GM15510 (cell line): ENCODE results near the gene PLEKHB1.

Experiments
- POLR2A ChIP-seq: IDR thresholded peaks from 3 replicates; pipeline ENCODE4 v1.6.1; 2011; ENCODE audit warnings: borderline replicate concordance; ENCODE audit not compliant: insufficient read length; ENCODE audit errors: extremely low read depth

PLEKHB1 gene

GRCh38 chr11:73645972-73646631 is at the start of gene PLEKHB1:
TSS of gene PLEKHB1 (plus strand) at chr11:73646581. CDS start at chr11:73646609, 28 bp downstream.
- no peak for TF ChIP-seq POLR2A

GRCh38 chr11:73597336-73597955 is 48.9 kb upstream of the PLEKHB1 start:
- TF ChIP-seq POLR2A = no peak

- peak; percentile 66 for TF ChIP-seq POLR2A
These were observed 48.2 kb upstream of the PLEKHB1 start, which contains the start of gene FAM168A for GRCh38 chr11:73597956-73598718. TSS of gene FAM168A (minus strand) at chr11:73598112. CDS start at chr11:73468474, 129,638 bp downstream.

GRCh38 chr11:73598719-73599379 is 47.5 kb upstream of the PLEKHB1 start:
- TF ChIP-seq POLR2A = no peak

GRCh38 chr11:73612601-73613140 is 33.7 kb upstream of the PLEKHB1 start:
- no peak for TF ChIP-seq POLR2A

- TF ChIP-seq POLR2A = no peak
These were observed 31.8 kb upstream of the PLEKHB1 start for GRCh38 chr11:73614591-73614990.

GRCh38 chr11:73622926-73623593 is 23.3 kb upstream of the PLEKHB1 start:
- TF ChIP-seq POLR2A = no peak

- no peak for TF ChIP-seq POLR2A
These were observed 22.7 kb upstream of the PLEKHB1 start for GRCh38 chr11:73623686-73624085.

- no peak for TF ChIP-seq POLR2A
These were observed 20.6 kb upstream of the PLEKHB1 start for GRCh38 chr11:73625696-73626318.

GRCh38 chr11:73629907-73630306 is 16.5 kb upstream of the PLEKHB1 start:
- no peak for TF ChIP-seq POLR2A

- no peak for TF ChIP-seq POLR2A
These were observed 13.4 kb upstream of the PLEKHB1 start for GRCh38 chr11:73632996-73633395.

- no peak for TF ChIP-seq POLR2A
These were observed 12.4 kb upstream of the PLEKHB1 start for GRCh38 chr11:73633999-73634398.

GRCh38 chr11:73635721-73636120 is 10.7 kb upstream of the PLEKHB1 start:
- no peak for TF ChIP-seq POLR2A

- no peak for TF ChIP-seq POLR2A
These were observed 10.1 kb upstream of the PLEKHB1 start for GRCh38 chr11:73636249-73636648.
